IMR-90 (cell line): ENCODE data around the gene NANOS3. TPM values are rescaled to one million over a fixed set of nuclear protein-coding genes. Genes with fewer than 3 reads are reported as not detected.

Experiments used
- ATAC-seq: fragments of 200-7000 bp; cut with Tn5 transposase; 2 replicates; pipeline ENCODE4 v1.9.1; 2020; ENCODE audit warnings: low read depth, mild to moderate bottlenecking, moderate library complexity
- BruUV-seq: library from RNA; stranded (reverse); fragments of 400-500 nt; replicated peaks from 2 replicates; lab custom pipeline; 2021; lab: Mats Ljungman, UMichigan
- CTCF ChIA-PET: fragments of 300-600 bp; formaldehyde crosslinking; extraction: SDS; loops from one replicate; lab custom pipeline; 2021; ENCODE audit warnings: antibody characterized with exemption; lab: Yijun Ruan, JAX
- POLR2A ChIA-PET: fragments of 300-600 bp; sonication (Branson Sonifier 250); formaldehyde crosslinking; loops from one replicate; lab custom pipeline; 2022; ENCODE audit warnings: antibody characterized with exemption; ENCODE audit not compliant: unreplicated experiment; lab: Charles Lee
- DNase-seq: peaks from one replicate; pipeline ENCODE4 v3.0.0; 2013
- H2AFZ ChIP-seq: replicated peaks from 2 replicates; pipeline ENCODE3; 2013; ENCODE audit warnings: low read length, mild to moderate bottlenecking; ENCODE audit not compliant: poor library complexity
- H2AK5ac ChIP-seq: 2 replicates; pipeline ENCODE4 v1.6.1; 2013; ENCODE audit warnings: low read depth, low read length, inconsistent platforms
- H2AK9ac ChIP-seq: replicated peaks from 2 replicates; pipeline ENCODE3; 2013; ENCODE audit warnings: mild to moderate bottlenecking, low read depth, low read length, moderate library complexity; ENCODE audit not compliant: poor library complexity
- H2BK120ac ChIP-seq: 2 replicates; pipeline ENCODE4 v1.6.1; 2013; ENCODE audit warnings: low read depth, low read length, inconsistent platforms
- H2BK15ac ChIP-seq: 3 replicates; pipeline ENCODE4 v1.6.1; 2013; ENCODE audit warnings: low read depth, low read length, inconsistent platforms
- H2BK20ac ChIP-seq: 2 replicates; pipeline ENCODE4 v1.6.1; 2013; ENCODE audit warnings: low read depth, mild to moderate bottlenecking, inconsistent platforms, low read length, moderate library complexity
- H2BK5ac ChIP-seq: 2 replicates; pipeline ENCODE4 v1.6.1; 2013; ENCODE audit warnings: mild to moderate bottlenecking, low read depth, low read length, inconsistent platforms; ENCODE audit not compliant: poor library complexity, severe bottlenecking
- H3K14ac ChIP-seq: replicated peaks from 2 replicates; pipeline ENCODE4 v1.6.1; 2013; ENCODE audit warnings: low read depth, low read length, inconsistent platforms
- H3K18ac ChIP-seq: 2 replicates; pipeline ENCODE4 v1.6.1; 2013; ENCODE audit warnings: low read depth, low read length, control low read depth
- H3K23ac ChIP-seq: 2 replicates; pipeline ENCODE4 v1.6.1; 2013; ENCODE audit warnings: low read depth, low read length, inconsistent platforms
- H3K27ac ChIP-seq: 2 replicates; pipeline ENCODE4 v1.5.1; 2013; ENCODE audit warnings: mild to moderate bottlenecking, control low read depth, low read length; ENCODE audit not compliant: insufficient read depth
- H3K27me3 ChIP-seq: 2 replicates; pipeline ENCODE4 v1.6.1; 2013; ENCODE audit warnings: low read length; ENCODE audit not compliant: control insufficient read depth, insufficient read depth
- H3K36me3 ChIP-seq: 2 replicates; pipeline ENCODE4 v1.6.1; 2013; ENCODE audit warnings: low read length, mixed read lengths; ENCODE audit not compliant: control insufficient read depth, insufficient read depth
- H3K4ac ChIP-seq: 2 replicates; pipeline ENCODE4 v1.6.1; 2013; ENCODE audit warnings: low read depth, low read length, inconsistent platforms
- H3K4me1 ChIP-seq: 2 replicates; pipeline ENCODE4 v1.6.1; 2013; ENCODE audit warnings: low read length, mixed read lengths; ENCODE audit not compliant: control insufficient read depth, insufficient read depth
- H3K4me2 ChIP-seq: 2 replicates; pipeline ENCODE4 v1.6.1; 2013; ENCODE audit warnings: low read depth, mild to moderate bottlenecking, control low read depth, low read length, moderate library complexity
- H3K4me3 ChIP-seq: 2 replicates; pipeline ENCODE4 v1.5.1; 2013; ENCODE audit warnings: low read depth, mild to moderate bottlenecking, control low read depth, low read length, moderate library complexity; ENCODE audit not compliant: insufficient read depth
- H3K56ac ChIP-seq: 2 replicates; pipeline ENCODE4 v1.6.1; 2013; ENCODE audit warnings: low read length, inconsistent platforms; ENCODE audit not compliant: insufficient read depth; ENCODE audit errors: extremely low read depth
- H3K79me1 ChIP-seq, 2 experiments: 2 replicates each; pipeline ENCODE4 v1.6.1; 2013; ENCODE audit warnings: low read length in 2 of 2, inconsistent platforms in 1 of 2, low read depth in 1 of 2
- H3K9ac ChIP-seq: 2 replicates; pipeline ENCODE4 v1.6.1; 2013; ENCODE audit warnings: low read depth, low read length, control low read depth
- H3K9me1 ChIP-seq: 2 replicates; pipeline ENCODE4 v1.6.1; 2013; ENCODE audit warnings: low read length, inconsistent platforms; ENCODE audit not compliant: insufficient read depth
- H3K9me3 ChIP-seq: 2 replicates; pipeline ENCODE4 v1.6.1; 2013; ENCODE audit warnings: low read length; ENCODE audit not compliant: control insufficient read depth, insufficient read depth
- H4K20me1 ChIP-seq: 2 replicates; pipeline ENCODE4 v1.6.1; 2013; ENCODE audit warnings: low read length, inconsistent platforms; ENCODE audit not compliant: insufficient read depth
- H4K5ac ChIP-seq: 2 replicates; pipeline ENCODE4 v1.6.1; 2013; ENCODE audit warnings: mild to moderate bottlenecking, low read depth, low read length, control low read depth
- H4K8ac ChIP-seq, 2 experiments: 2 replicates each; pipeline ENCODE4 v1.6.1; 2013; ENCODE audit warnings: low read depth in 2 of 2, low read length in 2 of 2, control low read depth in 1 of 2, inconsistent platforms in 1 of 2
- H4K91ac ChIP-seq: 2 replicates; pipeline ENCODE4 v1.6.1; 2013; ENCODE audit warnings: low read depth, low read length, inconsistent platforms; ENCODE audit not compliant: insufficient read depth
- BHLHE40 ChIP-seq: fragments of 150-350 bp; IDR thresholded peaks from 2 replicates; pipeline ENCODE4 v1.6.1; 2016; ENCODE audit warnings: mild to moderate bottlenecking, low read depth, low read length
- CEBPB ChIP-seq: IDR thresholded peaks from 2 replicates; pipeline ENCODE4 v1.6.1; 2012; ENCODE audit warnings: low read depth, low read length, improper control_type of control experiment
- CHD1 ChIP-seq: IDR thresholded peaks from 2 replicates; pipeline ENCODE4 v1.6.1; 2012; ENCODE audit warnings: low read depth, low read length, improper control_type of control experiment
- CTCF ChIP-seq: conservative IDR thresholded peaks from 2 replicates; pipeline ENCODE4 v1.5.1; 2012; ENCODE audit warnings: mild to moderate bottlenecking, low read depth, low read length, improper control_type of control experiment
- ELK1 ChIP-seq: fragments of 150-350 bp; IDR thresholded peaks from 2 replicates; pipeline ENCODE4 v1.6.1; 2016; ENCODE audit warnings: low read depth, mild to moderate bottlenecking, low read length, moderate library complexity, borderline replicate concordance
- FOS ChIP-seq: fragments of 150-350 bp; IDR thresholded peaks from 2 replicates; pipeline ENCODE4 v1.6.1; 2016; ENCODE audit warnings: low read depth, low read length
- MAFK ChIP-seq: IDR thresholded peaks from 2 replicates; pipeline ENCODE4 v1.6.1; 2012; ENCODE audit warnings: low read depth, low read length, improper control_type of control experiment
- MAZ ChIP-seq: IDR thresholded peaks from 2 replicates; pipeline ENCODE4 v1.6.1; 2012; ENCODE audit warnings: low read depth, mild to moderate bottlenecking, low read length, improper control_type of control experiment, moderate library complexity, borderline replicate concordance
- MXI1 ChIP-seq: IDR thresholded peaks from 2 replicates; pipeline ENCODE4 v1.6.1; 2012; ENCODE audit warnings: low read depth, mild to moderate bottlenecking, low read length, moderate library complexity, borderline replicate concordance
- NFE2L2 ChIP-seq: fragments of 150-350 bp; IDR thresholded peaks from 2 replicates; pipeline ENCODE4 v1.6.1; 2016; ENCODE audit warnings: low read depth, mild to moderate bottlenecking, low read length
- POLR2A ChIP-seq: IDR thresholded peaks from 2 replicates; pipeline ENCODE4 v1.6.1; 2012; ENCODE audit warnings: mild to moderate bottlenecking, low read depth, low read length
- RAD21 ChIP-seq: IDR thresholded peaks from 2 replicates; pipeline ENCODE4 v1.6.1; 2012; ENCODE audit warnings: low read length, improper control_type of control experiment
- RCOR1 ChIP-seq: IDR thresholded peaks from 2 replicates; pipeline ENCODE4 v1.6.1; 2012; ENCODE audit warnings: mild to moderate bottlenecking, low read length, improper control_type of control experiment; ENCODE audit not compliant: insufficient replicate concordance
- RFX5 ChIP-seq: IDR thresholded peaks from 2 replicates; pipeline ENCODE4 v1.8.0; 2012; ENCODE audit warnings: low read depth, mild to moderate bottlenecking, low read length, moderate library complexity
- SMC3 ChIP-seq: fragments of 150-350 bp; IDR thresholded peaks from 2 replicates; pipeline ENCODE4 v1.6.1; 2016; ENCODE audit warnings: low read depth, mild to moderate bottlenecking, antibody characterized with exemption, low read length, moderate library complexity
- USF2 ChIP-seq: fragments of 150-350 bp; IDR thresholded peaks from 2 replicates; pipeline ENCODE4 v1.6.1; 2017; ENCODE audit warnings: mild to moderate bottlenecking, antibody characterized with exemption, low read length, low read depth
- WGBS, 2 experiments: methylation state at CpG; one replicate each; pipeline versions ENCODE4 v1.1.5 to v1.1.7; 2013; ENCODE audit warnings: missing lambda C conversion rate in 2 of 2; ENCODE audit not compliant: insufficient read length in 1 of 2; ENCODE audit errors: extremely low coverage in 2 of 2; 5-methylcytosine and 5-hydroxymethylcytosine counted together
- dilution Hi-C: fragments of 300-500 bp; cut with HindIII; formaldehyde crosslinking; loops from one replicate; pipeline ENCODE4 v1.14.3; 2018; ENCODE audit warnings: low sequenced_read_pairs; ENCODE audit not compliant: unreplicated experiment
- in situ Hi-C: fragments of 300-500 bp; cut with MboI; formaldehyde crosslinking; loops from 3 replicates; pipeline ENCODE4 v1.14.3; 2019; ENCODE audit warnings: low sequenced_read_pairs, inconsistent platforms, mixed read lengths
- intact Hi-C: fragments of 100-400 bp; cut with micrococcal nuclease; formaldehyde crosslinking; loops from 2 replicates; pipeline ENCODE4 v1.10.0; 2022
- polyA plus RNA-seq, 3 experiments: library from polyadenylated mRNA; depleted of rRNA; stranded (reverse); fragments of >200 nt; gene quantifications; 2 replicates each; pipeline ENCODE4 v1.2.3, GENCODE V29; 2012; ENCODE audit warnings: low replicate concordance in 1 of 3
- total RNA-seq: library from RNA; depleted of rRNA; stranded (reverse); fragments of >200 nt; gene quantifications from 2 replicates; pipeline ENCODE4 v1.2.3, GENCODE V29; 2012

NANOS3 gene
- total and polyA plus RNA-seq, 2 of the 4 experiments (the other 2 are of a cell fraction) = 0.63 TPM; not detected in 1

GRCh38 chr19:13848340-13848677 lies 28.6 kb upstream of the NANOS3 start:
- Histone ChIP-seq H3K79me1 (peaks cover 17 to 65% of the 10 kb centered on the region in 2 experiments), H3K4ac (peak overlapping the region; percentile 99), H3K27ac (peak overlapping the region; percentile 99; the same call in 1 of the 2 replicates), H3K23ac (peak overlapping the region; percentile 61; the same call in 1 of the 2 replicates), H3K27me3 (no peaks in the 10 kb centered on the region), H4K20me1 (peaks cover 5% of the 10 kb centered on the region), H3K14ac (peak overlapping the region; percentile 89), H4K8ac (peak overlapping the region; percentile 86 to 97; a peak in 2 of 4 replicates), H3K4me2 (no peak overlapping the region), H3K56ac (no peak overlapping the region), H3K9me1 (peaks cover 20% of the 10 kb centered on the region), H2AK9ac (peak overlapping the region; percentile 90), H3K18ac (no peak overlapping the region; the same call in 1 of the 2 replicates), H3K9ac (no peak overlapping the region), H2BK120ac (peak overlapping the region; percentile 99), H4K91ac (peak overlapping the region; percentile 97; the same call in 1 of the 2 replicates), H3K4me3 (no peak overlapping the region), H2BK5ac (peak overlapping the region; percentile 96), H3K4me1 (peaks cover 42% of the 10 kb centered on the region), H2BK15ac (peak overlapping the region; percentile 99; the same call in 1 of the 3 replicates), H2BK20ac (peak overlapping the region; percentile 93), H3K36me3 (no peaks in the 10 kb centered on the region), H4K5ac (peak overlapping the region; percentile 43), H3K9me3 (no peaks in the 10 kb centered on the region), H2AFZ (no peak overlapping the region), H2AK5ac (peak overlapping the region; percentile 98; the same call in 1 of the 2 replicates)
- dilution Hi-C loops (no loop called here), intact Hi-C loops (no loop called here), in situ Hi-C loops (loop anchor here (10.0 to 25.0 kb wide), 2 partner anchors 694 to 1061 kb away; partner anchors contain the start of genes HOOK2, IER2, JUNB and STX10)
- ChIA-PET POLR2A (no interaction called here), CTCF (no interaction called here)
- ATAC-seq (no peak), DNase-seq (no peak)
- no CpG with 5 or more reads among the region's 4 CpGs for WGBS, 2 experiments
- TF ChIP-seq BHLHE40 (no peak), MAFK (no peak), FOS (no peak), RAD21 (no peak), RCOR1 (no peak), RFX5 (no peak), ELK1 (no peak), USF2 (no peak), CHD1 (no peak), CEBPB (no peak), POLR2A (no peak), NFE2L2 (no peak), MXI1 (no peak), MAZ (no peak), SMC3 (no peak), CTCF (no peak)
- BruUV-seq = no TSS peak
